Right atrium auricular region (tissue), 2 donors: ENCODE results near the gene PROCR. TPM values are rescaled to one million over a fixed set of nuclear protein-coding genes. Genes with fewer than 3 reads are reported as not detected.
"Not testable (repeated sequence)": the region's sequence is repeated elsewhere in the genome, so short reads cannot be mapped to it uniquely, and the experiment has no call there.

ENCODE experiments used
- DNase-seq: peaks from one replicate; pipeline ENCODE4 v3.0.0-alpha.2; 2019; ENCODE audit warnings: low spot score
- H3K27ac ChIP-seq, 2 donors: fragments of 200-600 bp; sonication (generic); 1 replicate in 1 of 2; 2 replicates in 1 of 2; pipeline ENCODE4 v1.5.1; 2016 to 2019
- H3K27me3 ChIP-seq, 2 donors: fragments of 200-600 bp; sonication (generic); one replicate each; pipeline versions ENCODE4 v1.5.1 to v1.6.0; 2017 to 2019
- H3K36me3 ChIP-seq: fragments of 200-600 bp; sonication (generic); one replicate; pipeline ENCODE4 v1.5.1; 2016
- H3K4me1 ChIP-seq, 2 donors: fragments of 200-600 bp; sonication (generic); one replicate each; pipeline versions ENCODE4 v1.5.1 to v1.6.0; 2017 to 2019
- H3K4me3 ChIP-seq, 2 donors: fragments of 200-600 bp; sonication (generic); 1 replicate in 1 of 2; 2 replicates in 1 of 2; pipeline ENCODE4 v1.5.1; 2017 to 2019; ENCODE audit warnings: mild to moderate bottlenecking in 1 of 2, moderate library complexity in 1 of 2
- H3K9me3 ChIP-seq, 2 donors: fragments of 200-600 bp; sonication (generic); one replicate each; pipeline ENCODE4 v1.5.1; 2019
- total RNA-seq, 2 donors: library from RNA; depleted of rRNA; stranded (reverse); fragments of >200 nt; gene quantifications; one replicate each; pipeline ENCODE4 v1.1.0, GENCODE V29; 2016
- TF ChIP-seq, protein P1 (sequence below), 2 donors: fragments of 200-600 bp; sonication (generic); IDR thresholded peaks; one replicate each; pipeline ENCODE4 v1.5.1; 2019; ENCODE audit warnings: antibody characterized with exemption in 2 of 2

PROCR gene
- total RNA-seq, 2 donors from 2014 or later: 37.7 to 51.0 TPM

DNA sequence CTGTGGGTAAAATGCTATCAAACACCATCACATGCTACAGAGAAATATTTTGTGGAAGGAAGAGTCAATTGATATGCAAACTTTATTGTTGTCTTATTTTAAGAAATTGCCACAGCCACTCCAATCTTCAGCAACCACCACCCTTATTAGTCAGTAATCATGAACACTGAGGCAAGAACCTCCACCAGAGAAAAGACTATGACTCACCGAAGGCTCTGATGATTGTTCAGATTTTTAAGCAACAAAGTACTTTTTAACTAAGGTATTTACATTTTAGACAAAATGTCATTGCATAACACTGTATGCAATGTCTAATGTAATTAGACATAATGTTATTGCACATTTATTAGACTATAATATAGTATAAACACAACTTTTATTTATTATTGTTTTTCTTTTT lies 28.4 kb downstream of the PROCR start:
- no peak for DNase-seq
- Histone ChIP-seq H3K9me3 (peaks cover 2 to 25% of the 10 kb centered on the region in 2 donors), H3K27me3 (no peaks in the 10 kb centered on the region), H3K27ac (no peak overlapping the region), H3K4me3 (no peak overlapping the region), H3K36me3 (no peaks in the 10 kb centered on the region), H3K4me1 (no peaks in the 10 kb centered on the region)
- TF ChIP-seq, protein P1, sequence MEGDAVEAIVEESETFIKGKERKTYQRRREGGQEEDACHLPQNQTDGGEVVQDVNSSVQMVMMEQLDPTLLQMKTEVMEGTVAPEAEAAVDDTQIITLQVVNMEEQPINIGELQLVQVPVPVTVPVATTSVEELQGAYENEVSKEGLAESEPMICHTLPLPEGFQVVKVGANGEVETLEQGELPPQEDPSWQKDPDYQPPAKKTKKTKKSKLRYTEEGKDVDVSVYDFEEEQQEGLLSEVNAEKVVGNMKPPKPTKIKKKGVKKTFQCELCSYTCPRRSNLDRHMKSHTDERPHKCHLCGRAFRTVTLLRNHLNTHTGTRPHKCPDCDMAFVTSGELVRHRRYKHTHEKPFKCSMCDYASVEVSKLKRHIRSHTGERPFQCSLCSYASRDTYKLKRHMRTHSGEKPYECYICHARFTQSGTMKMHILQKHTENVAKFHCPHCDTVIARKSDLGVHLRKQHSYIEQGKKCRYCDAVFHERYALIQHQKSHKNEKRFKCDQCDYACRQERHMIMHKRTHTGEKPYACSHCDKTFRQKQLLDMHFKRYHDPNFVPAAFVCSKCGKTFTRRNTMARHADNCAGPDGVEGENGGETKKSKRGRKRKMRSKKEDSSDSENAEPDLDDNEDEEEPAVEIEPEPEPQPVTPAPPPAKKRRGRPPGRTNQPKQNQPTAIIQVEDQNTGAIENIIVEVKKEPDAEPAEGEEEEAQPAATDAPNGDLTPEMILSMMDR (IDR thresholded peaks at IDR 0.05): no peak

DNA sequence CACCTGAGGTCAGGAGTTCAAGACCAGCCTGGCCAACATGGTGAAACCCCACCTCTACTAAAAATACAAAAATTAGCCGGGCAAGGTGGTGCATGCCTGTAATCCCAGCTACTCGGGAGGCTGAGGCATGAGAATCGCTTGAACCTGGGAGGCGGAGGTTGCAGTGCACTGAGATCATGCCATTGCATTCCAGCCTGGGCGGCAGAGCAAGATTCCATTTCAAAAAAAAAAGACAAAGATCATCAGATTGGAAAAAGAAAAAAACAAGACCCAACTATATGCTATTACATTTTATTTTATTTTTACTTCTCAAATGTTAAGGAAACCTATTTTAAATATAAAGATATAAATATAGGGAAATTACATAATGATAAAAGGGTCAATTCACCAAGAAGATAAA lies 29.6 kb downstream of the PROCR start:
- not testable (repeated sequence) for H3K27me3 ChIP-seq, DNase-seq, H3K36me3 ChIP-seq, H3K4me3 ChIP-seq, H3K4me1 ChIP-seq, H3K27ac ChIP-seq
- peaks cover 0 to 18% of the 10 kb centered on the region in 2 donors for H3K9me3 ChIP-seq

DNA sequence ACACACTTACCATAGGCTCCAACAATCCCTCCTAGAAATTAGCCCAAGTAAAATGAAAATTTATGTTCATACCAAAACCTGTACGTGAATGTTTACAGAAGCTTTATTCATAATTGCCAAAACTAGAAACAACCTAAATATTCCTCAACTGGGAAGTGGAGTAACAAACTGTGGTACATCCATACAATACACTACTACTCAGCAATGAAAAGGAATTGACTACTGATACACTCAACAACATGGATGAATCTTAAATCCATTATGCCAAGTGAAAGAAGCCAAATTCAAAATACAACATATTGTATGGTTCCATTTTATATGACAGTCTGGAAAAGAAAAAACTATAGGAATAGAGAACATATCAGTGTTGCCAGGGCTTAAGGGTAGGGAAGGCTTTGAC lies 34.9 kb downstream of the PROCR start:
- TF ChIP-seq, protein P1 (IDR thresholded peaks at IDR 0.05): no peak
- no peak overlapping the region for H3K27ac ChIP-seq

DNA sequence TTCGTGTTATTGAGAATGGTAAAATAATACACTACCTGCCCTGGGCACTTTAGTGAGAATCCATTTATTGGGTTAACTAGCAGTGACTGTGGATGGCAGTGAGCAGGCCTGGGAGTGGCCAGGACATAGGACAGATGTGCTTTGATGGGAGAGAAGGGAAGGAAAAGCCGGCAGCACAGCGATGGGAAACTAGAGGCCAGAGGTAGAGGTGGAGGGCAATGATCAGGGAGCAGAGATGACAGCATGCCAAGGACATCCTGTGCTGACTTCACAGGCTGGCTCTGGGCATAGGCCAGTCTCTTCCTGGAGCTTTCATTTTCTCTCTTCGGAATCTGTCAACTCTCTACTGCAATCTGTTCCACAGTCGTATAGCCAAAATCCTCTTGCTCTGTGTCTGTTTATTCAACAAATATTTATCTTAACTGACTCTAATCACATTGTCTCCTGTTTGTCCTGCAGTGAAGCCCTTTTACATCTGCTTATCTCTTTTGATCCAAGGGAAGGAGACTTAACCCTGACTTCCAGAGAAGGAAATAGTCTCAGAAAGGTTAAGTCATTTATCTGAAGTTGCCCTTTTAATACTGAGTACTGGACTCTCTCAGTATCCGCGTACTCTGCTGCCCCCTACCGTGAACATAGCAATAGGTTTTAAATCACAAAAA lies 36.2 kb downstream of the PROCR start:
- Histone ChIP-seq H3K9me3 (no peaks in the 10 kb centered on the region), H3K27me3 (no peaks in the 10 kb centered on the region), H3K4me1 (peaks cover 0 to 6% of the 10 kb centered on the region in 2 donors), H3K27ac (peak overlapping the region; percentile 60 to 65), H3K4me3 (peak overlapping the region in 1 of 2 donors; percentile 11), H3K36me3 (no peaks in the 10 kb centered on the region)
- TF ChIP-seq, protein P1 (IDR thresholded peaks at IDR 0.05): peak; percentile 75 to 83
- DNase-seq: peak; percentile 83

More for the DNA sequence above, 34.9 kb downstream of the PROCR start:
- no peak for DNase-seq
- H3K27me3 ChIP-seq: no peaks in the 10 kb centered on the region
- peaks cover 0 to 6% of the 10 kb centered on the region in 2 donors for H3K4me1 ChIP-seq
- H3K9me3 ChIP-seq: no peaks in the 10 kb centered on the region
- H3K36me3 ChIP-seq: no peaks in the 10 kb centered on the region
- H3K4me3 ChIP-seq: no peak overlapping the region

DNA sequence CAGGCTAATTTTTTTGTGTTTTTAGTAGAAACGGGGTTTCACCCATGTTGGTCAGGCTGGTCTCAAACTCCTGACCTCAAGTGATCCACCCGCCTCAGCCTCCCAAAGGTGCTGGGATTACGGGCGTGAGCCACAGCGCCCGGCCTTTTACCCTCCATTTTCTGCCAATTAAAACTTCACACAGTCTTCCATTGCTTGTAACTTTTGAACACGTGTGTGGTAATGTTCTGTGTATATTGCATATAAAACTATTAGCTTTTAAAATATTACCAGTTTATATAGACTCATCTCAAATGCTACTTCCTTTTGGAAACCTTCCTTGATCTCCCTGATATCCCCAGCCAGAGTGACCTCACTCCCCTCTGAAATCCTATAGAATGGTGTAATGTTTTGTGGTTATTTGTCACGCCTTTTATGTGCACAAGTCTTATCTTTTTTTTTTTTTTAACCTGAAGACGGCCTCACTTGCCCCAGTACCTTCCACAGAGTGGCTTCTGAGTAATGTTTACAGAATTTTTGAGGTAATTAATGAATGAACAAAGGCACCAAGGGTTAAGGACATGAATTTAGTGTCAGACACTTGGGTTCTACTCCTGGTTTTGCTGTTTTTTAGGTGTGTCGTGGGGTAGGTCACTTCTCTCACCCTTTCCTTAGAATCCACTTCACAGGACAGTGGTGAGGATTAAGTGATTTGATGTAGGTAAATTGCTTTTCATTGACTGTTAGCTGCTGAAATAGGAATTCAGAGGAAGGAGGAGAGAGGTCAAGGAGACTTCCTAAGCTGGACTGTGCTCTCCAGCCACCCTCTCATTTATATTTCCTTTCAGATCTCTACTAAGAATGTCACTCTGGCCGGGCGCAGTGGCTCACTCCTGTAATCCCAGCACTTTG lies 43.4 kb downstream of the PROCR start:
- TF ChIP-seq, protein P1 (IDR thresholded peaks at IDR 0.05): no peak
- no peaks in the 10 kb centered on the region for H3K27me3 ChIP-seq
- no peaks in the 10 kb centered on the region for H3K9me3 ChIP-seq
- no peak overlapping the region for H3K27ac ChIP-seq
- no peak overlapping the region for H3K4me3 ChIP-seq
- H3K4me1 ChIP-seq: no peaks in the 10 kb centered on the region
- H3K36me3 ChIP-seq: no peaks in the 10 kb centered on the region
- no peak for DNase-seq

DNA sequence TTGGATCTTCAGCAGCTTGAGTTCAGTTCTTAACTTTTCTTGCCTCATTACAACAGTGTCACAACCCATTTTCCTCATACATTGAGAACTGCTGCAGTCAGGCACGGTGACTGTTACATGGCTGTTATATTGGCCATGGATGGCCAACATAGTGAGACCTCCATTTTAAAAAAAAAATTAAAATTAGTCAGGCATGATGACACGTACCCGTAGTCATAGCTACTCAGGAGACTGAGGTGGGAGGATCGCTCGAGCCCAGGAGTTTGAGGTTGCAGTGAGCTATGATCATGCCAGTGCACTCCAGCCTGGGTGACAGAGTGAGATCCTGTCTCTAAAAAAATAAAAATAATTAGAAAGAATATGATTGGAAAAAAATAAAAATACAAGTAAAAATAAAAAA lies 44.7 kb downstream of the PROCR start:
- no peaks in the 10 kb centered on the region for H3K36me3 ChIP-seq
- H3K27ac ChIP-seq: no peak overlapping the region
- H3K4me1 ChIP-seq: no peaks in the 10 kb centered on the region
- H3K27me3 ChIP-seq: no peaks in the 10 kb centered on the region
- no peak for DNase-seq
- TF ChIP-seq, protein P1 (IDR thresholded peaks at IDR 0.05): no peak
- no peaks in the 10 kb centered on the region for H3K9me3 ChIP-seq
- no peak overlapping the region for H3K4me3 ChIP-seq
